HFF-Myc (cell line): ENCODE data around the gene ANKIB1.

Source experiments
- DNase-seq: peaks from one replicate; pipeline ENCODE4 v3.0.0-alpha.2; 2011; ENCODE audit warnings: low read depth; ENCODE audit errors: extremely low read depth
- H3K4me3 ChIP-seq: replicated peaks from 2 replicates; pipeline ENCODE4 v1.5.1; 2011; ENCODE audit warnings: low read depth, mild to moderate bottlenecking, control low read depth, low read length
- CTCF ChIP-seq: IDR thresholded peaks from 2 replicates; pipeline ENCODE4 v1.5.1; 2012; ENCODE audit warnings: mild to moderate bottlenecking, low read depth, low read length, control low read depth; ENCODE audit errors: missing control alignments

Gene ANKIB1

GRCh38 chr7:92335574-92335973 is 89.8 kb downstream of the ANKIB1 start:
- no peak overlapping the region for H3K4me3 ChIP-seq
- no peak for TF ChIP-seq CTCF
- no peak for DNase-seq

- no peak for DNase-seq
- no peak overlapping the region for H3K4me3 ChIP-seq
- TF ChIP-seq CTCF: no peak
Measured at GRCh38 chr7:92336662-92337340, 91.0 kb downstream of the ANKIB1 start.

DNA sequence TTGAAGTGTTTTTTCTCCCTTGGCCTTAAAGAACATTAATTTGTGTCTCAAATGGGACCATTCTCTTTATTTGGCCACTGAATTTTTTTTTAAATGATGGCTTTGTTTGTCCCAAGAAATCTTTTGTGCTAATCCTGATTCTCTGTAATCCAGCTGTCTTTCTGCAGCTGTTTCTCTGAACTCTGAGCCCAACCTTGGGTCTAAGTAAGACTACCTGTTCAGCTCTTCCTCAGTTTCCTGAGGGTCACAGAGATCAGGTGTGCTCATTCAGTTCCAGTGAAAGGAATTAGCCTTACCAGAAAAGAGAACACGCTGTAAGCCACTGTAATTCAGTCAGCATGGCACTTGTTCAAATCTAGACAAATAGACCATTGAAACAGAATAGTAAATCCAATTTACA is 94.2 kb downstream of the ANKIB1 start:
- no peak for DNase-seq
- no peak for TF ChIP-seq CTCF
- H3K4me3 ChIP-seq: no peak overlapping the region

- no peak overlapping the region for H3K4me3 ChIP-seq
- TF ChIP-seq CTCF: no peak
- DNase-seq: no peak
Measured at GRCh38 chr7:92343714-92344113, 97.9 kb downstream of the ANKIB1 start.

DNA sequence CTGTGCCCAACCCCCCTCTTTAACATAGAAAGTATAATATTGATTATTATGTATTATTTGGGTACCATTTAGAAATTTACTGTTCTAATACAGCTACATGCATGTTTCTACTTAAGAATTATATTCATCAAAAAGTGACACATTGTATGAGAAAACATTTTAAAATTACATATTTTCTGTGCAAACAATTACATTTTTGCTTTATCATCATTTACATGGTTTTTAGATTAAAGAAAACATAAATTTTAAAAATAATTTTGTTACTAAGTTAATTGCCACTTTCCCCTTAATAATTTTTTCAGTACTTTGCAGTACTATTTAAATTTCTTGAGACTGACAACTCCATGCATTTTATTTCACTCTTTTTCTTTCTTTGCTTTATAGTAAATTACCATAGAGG is 106.2 kb downstream of the ANKIB1 start:
- TF ChIP-seq CTCF: no peak
- no peak overlapping the region for H3K4me3 ChIP-seq
- DNase-seq: no peak

DNA sequence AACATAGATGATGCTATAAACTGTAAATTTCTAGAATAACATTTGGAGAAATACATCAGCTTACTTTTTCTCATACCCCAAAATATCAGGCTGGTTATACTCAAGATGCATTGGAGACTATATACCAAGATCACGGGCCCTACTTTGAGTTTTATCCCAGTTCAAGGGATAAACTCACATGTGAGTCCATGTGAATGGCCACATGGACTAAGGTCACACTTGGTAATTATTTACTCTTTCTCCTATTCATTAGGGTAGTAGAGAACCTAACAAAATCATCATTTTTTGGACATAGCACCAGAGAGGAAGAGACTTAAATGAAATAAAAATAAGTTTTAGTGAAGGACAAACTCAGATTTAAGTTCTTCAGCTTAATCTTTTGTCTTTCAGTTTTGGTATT is 108.4 kb downstream of the ANKIB1 start:
- no peak for TF ChIP-seq CTCF
- no peak for DNase-seq
- no peak overlapping the region for H3K4me3 ChIP-seq

GRCh38 chr7:92356406-92356805 is 110.6 kb downstream of the ANKIB1 start:
- no peak for TF ChIP-seq CTCF
- H3K4me3 ChIP-seq: no peak overlapping the region
- DNase-seq: no peak
